GM18508 (cell line): ENCODE data around the gene SLC22A1.
"Not testable (repeated sequence)": the region's sequence is repeated elsewhere in the genome, so short reads cannot be mapped to it uniquely, and the experiment has no call there.

Experiments
- ATAC-seq: cut with Tn5 transposase; IDR thresholded peaks from one replicate; pipeline ENCODE4 v1.9.1; 2021; ENCODE audit warnings: moderate number of reproducible peaks; ENCODE audit not compliant: insufficient read depth, unreplicated experiment

Gene SLC22A1

DNA sequence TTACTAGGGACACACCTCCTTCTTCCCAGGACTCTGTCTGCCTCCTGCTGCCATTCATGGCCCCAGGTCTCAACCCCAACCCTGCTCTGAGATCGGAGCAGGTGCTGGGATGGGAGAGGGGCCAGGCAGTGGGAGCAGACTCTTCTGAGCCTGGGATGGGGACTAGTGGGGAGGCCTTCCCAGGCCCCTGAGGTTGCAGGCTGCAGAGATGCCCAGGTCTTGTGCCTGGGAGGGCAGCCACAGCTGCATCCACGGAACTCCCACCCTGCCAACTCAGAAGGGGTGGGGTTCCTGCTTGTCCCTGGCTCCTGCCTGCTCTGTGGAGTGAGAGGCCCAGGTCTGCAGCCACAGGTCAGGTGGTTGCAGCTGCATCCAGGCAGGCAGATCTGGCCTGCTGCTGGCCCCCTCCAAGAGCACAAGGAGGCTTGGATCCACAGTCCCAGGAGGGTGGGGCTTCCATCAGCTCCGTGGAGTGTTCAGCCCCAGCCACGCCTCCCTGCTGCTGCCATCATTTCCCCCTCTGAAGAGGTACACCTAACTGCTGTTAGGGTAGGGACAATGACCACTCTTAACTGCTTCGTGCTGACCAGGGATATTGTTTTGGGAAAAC, 2.9 kb upstream of the SLC22A1 start:
- ATAC-seq, result no peak

- ATAC-seq, result no peak
These were observed 1.5 kb upstream of the SLC22A1 start for GRCh38 chr6:160120087-160120486.

DNA sequence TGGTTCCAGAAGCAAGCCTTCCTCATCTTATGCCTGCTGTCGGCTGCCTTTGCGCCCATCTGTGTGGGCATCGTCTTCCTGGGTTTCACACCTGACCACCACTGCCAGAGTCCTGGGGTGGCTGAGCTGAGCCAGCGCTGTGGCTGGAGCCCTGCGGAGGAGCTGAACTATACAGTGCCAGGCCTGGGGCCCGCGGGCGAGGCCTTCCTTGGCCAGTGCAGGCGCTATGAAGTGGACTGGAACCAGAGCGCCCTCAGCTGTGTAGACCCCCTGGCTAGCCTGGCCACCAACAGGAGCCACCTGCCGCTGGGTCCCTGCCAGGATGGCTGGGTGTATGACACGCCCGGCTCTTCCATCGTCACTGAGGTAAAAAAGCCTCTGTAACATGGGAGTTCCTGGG, 366 bp downstream of the SLC22A1 start:
- no peak for ATAC-seq

DNA sequence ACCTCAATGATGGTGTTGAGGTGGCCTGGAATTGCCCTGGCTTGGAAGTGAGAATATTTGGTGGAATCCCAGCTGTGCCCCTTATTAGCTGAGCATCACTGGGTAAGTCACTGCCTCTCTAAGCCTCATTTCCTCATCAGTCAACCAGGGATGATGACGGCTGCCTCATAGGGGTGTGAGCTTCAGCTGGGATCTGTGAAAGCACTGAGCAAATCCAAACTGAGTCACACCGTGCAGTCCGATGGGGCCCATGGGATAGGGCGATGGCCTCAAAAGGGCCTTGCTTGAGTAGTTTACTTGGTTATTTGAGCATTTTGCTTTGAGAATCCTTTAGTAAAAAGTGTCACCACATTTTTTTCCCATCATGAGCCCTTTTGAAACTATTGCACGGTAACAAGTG, 1.1 kb downstream of the SLC22A1 start:
- ATAC-seq, result no peak

GRCh38 chr6:160124007-160124406, 2.4 kb downstream of the SLC22A1 start:
- ATAC-seq, result no peak

- no peak for ATAC-seq
These were observed 3.0 kb downstream of the SLC22A1 start for GRCh38 chr6:160124605-160125004.

DNA sequence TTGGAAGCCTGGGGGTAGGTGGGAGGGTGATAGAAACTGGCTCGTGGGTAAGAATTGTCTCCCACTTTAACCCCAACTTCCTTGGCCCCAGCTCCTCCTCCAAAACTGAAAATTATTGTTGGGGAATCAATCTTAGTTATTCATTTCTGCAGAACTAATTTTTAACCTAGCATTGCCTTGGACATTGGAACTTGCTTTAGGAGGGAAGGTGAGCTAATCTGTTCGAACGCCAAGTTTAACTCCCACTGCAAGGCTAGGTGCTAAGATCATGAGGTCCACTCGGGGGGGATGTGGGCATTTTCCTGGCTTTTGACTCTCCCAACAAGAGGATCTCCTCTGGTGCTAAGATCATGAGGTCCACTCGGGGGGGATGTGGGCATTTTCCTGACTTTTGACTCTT, 3.5 kb downstream of the SLC22A1 start:
- ATAC-seq, result not testable (repeated sequence)

- no peak for ATAC-seq
These were observed 5.9 kb downstream of the SLC22A1 start for GRCh38 chr6:160127270-160128124.

GRCh38 chr6:160128125-160128683, 6.6 kb downstream of the SLC22A1 start:
- no peak for ATAC-seq

GRCh38 chr6:160128879-160129516, 7.4 kb downstream of the SLC22A1 start:
- ATAC-seq, result no peak

DNA sequence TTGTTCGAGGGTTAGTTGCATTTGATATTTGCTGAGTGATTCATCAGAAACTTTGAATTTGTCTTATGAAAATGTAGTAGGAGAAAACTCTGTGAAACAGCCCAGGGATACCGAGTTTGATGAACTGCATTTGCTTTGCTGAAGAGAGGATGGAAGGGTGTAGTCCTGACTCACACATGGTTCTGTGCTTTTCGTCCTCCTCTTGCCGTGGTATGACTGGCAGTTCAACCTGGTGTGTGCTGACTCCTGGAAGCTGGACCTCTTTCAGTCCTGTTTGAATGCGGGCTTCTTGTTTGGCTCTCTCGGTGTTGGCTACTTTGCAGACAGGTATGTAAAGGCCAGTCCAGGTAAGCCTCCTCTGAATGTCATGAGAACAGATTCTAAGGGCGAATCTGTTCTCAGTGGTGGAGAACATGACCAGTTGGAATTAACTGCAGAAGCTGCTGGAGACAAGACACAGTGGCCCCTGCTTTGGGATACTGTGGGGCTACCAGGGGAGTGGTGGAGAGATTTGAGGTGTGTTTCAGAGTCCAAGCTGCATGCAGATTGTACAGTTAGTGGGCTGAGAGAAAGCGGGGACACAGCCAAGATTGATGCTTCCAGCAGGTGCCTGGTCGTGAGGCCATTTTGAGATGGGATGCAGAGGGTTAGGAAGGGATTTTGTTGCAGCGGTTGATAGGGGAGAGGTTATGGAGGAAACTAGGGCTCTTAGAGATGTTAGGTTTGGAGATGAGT, 8.4 kb downstream of the SLC22A1 start:
- ATAC-seq, result no peak

GRCh38 chr6:160130729-160131484, 9.3 kb downstream of the SLC22A1 start:
- no peak for ATAC-seq

DNA sequence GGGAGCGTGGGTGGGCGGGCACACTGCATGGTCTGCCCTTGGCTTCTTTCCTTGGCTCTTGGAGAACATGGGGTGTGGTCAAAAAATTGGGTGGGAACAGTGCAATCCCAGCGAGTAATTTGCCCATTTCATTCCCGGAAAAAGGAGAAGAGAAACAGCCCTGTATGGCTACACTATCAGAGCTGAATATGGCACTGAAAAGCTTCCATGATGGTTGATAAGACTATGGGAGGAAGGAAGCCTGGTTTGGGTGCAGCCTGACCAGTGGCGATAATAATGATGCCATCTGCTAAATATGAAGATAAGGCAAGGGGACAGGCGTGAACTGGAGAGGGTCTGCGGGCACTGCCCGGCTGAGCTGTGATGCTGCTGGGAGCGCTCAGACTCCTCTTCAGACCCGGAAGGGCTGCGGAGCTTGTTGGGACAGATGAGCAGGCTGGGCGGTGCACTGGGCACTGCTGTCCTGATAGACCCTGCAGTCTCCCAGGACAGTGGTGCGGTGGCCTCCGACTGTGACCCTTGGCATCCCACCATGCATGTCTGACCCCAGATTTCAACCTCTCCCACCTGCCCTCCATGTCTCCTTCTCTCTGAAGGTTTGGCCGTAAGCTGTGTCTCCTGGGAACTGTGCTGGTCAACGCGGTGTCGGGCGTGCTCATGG, 10.2 kb downstream of the SLC22A1 start:
- ATAC-seq, result no peak

GRCh38 chr6:160132297-160132637, 10.7 kb downstream of the SLC22A1 start:
- no peak for ATAC-seq

DNA sequence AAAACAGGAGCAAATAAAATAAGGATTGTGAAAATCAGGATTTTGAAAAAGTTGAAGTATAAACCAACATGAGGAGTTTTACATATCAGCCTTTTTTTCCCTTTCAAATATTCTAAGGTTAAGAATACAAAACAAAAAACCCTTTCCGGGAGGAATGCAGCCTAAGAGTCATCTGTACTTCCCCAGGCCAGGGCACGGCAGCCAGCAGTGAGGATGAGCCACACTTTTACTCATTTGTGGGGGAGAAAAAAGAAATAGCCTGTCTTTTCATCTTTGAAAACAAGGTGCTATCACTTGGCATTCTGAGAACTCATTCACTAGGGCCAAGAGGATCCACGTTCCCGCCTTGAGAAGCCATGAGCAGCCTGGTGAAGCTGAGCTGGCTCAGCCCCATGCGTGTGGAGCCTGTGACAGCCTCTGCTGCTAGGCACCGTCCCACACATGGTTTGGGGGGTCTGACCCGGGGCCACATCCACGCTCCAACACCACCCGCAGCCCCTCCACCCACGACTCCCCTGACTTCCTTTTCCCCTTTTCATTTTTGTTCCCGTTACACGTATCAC, 11.2 kb downstream of the SLC22A1 start:
- no peak for ATAC-seq

DNA sequence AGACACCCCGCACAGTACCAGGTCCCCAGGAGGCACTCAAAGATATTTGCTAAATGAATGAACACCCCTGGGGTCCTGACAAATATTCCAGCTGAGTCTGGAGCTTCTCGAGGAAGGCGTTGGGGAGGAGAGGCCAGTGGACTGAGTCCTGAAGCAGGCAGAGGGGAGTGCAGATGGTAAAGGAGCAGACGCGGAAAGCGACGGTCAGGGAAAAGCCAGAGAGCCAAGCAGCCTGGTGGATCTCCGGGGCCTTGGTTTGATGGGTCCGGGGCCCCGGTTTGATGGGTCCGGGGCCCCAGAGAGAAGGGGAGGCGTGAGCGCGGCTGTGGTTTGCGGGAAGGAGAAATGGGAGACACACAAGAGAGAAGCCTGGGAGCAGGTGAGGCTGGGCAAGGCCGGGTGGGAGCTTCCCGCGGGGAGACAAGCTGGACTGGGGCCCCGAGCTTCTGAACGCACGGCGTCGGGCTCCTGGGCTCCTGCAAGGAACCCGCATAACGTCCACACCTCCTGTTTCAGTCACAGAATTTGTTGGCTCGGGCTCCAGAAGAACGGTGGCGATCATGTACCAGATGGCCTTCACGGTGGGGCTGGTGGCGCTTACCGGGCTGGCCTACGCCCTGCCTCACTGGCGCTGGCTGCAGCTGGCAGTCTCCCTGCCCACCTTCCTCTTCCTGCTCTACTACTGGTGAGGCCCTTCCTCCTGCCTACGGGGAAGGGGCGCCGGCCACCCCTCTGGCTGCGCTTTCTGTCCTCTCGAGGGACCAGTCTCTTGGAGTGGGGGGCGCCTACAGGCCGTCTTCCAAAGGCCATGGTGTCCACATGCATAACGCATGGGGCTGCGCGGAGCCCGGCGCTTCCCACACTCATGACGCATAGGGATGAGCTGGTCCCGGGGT, 12.1 kb downstream of the SLC22A1 start:
- ATAC-seq, result no peak

DNA sequence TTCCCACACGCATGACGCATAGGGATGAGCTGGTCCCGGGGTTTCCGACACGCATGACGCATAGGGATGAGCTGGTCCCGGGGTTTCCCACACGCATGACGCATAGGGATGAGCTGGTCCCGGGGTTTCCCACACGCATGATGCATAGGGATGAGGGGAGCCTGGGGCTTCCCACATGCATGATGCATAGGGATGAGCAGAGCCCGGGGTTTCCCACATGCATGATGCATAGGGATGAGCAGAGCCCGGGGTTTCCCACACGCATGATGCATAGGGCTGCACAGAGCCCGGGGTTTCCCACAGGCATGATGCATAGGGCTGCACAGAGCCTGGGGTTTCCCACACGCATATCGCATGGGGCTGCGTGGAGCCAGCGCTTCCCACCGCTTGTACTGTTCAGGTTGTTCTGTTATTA, 12.7 kb downstream of the SLC22A1 start:
- ATAC-seq, result not testable (repeated sequence)
